Heart right ventricle (tissue), 16 donors: ENCODE results near the gene FKBP7. TPM values are rescaled to one million over a fixed set of nuclear protein-coding genes. Genes with fewer than 3 reads are reported as not detected.

Source experiments
- ATAC-seq, 8 donors: fragments of 200-7000 bp; cut with Tn5 transposase; one replicate each; pipeline ENCODE4 v1.9.1; 2020; ENCODE audit warnings: mild to moderate bottlenecking in 8 of 8, moderate library complexity in 8 of 8, moderate number of reproducible peaks in 1 of 8
- DNase-seq, 2 donors: peaks; one replicate each; pipeline ENCODE4 v3.0.0-alpha.2; 2020
- H3K27ac ChIP-seq, 10 donors: fragments of 200-600 bp; sonication (generic) in 2 of 10; one replicate each; pipeline versions ENCODE4 v1.5.0 to v1.8.0; 2020 to 2022; ENCODE audit warnings: mild to moderate bottlenecking in 3 of 10
- H3K27me3 ChIP-seq, 7 donors: fragments of 200-600 bp; one replicate each; pipeline ENCODE4 v1.8.0; 2021 to 2022; ENCODE audit warnings: mild to moderate bottlenecking in 2 of 7
- H3K36me3 ChIP-seq, 9 donors: fragments of 200-600 bp; sonication (generic) in 1 of 9; one replicate each; pipeline versions ENCODE4 v1.5.0 to v1.8.0; 2020 to 2022; ENCODE audit warnings: mild to moderate bottlenecking in 2 of 9
- H3K4me1 ChIP-seq, 9 donors: fragments of 200-600 bp; sonication (generic) in 1 of 9; one replicate each; pipeline versions ENCODE4 v1.5.0 to v1.8.0; 2020 to 2022; ENCODE audit warnings: mild to moderate bottlenecking in 4 of 9
- H3K4me3 ChIP-seq, 10 donors: fragments of 200-600 bp; sonication (generic) in 2 of 10; one replicate each; pipeline versions ENCODE4 v1.5.0 to v1.8.0; 2020 to 2022; ENCODE audit warnings: mild to moderate bottlenecking in 7 of 10, moderate library complexity in 2 of 10
- H3K9me3 ChIP-seq, 11 donors: fragments of 200-600 bp in 10 of 11; sonication (generic) in 2 of 11; one replicate each; pipeline versions ENCODE4 v1.5.0 to v1.8.0; 2013 to 2022; ENCODE audit warnings: mild to moderate bottlenecking in 2 of 11, control low read depth in 1 of 11, moderate library complexity in 1 of 11
- WGBS, 2 donors: extraction: QIAGEN DNeasy Blood & Tissue Kit; methylation state at CpG; one replicate each; pipeline ENCODE4 v1.1.7; 2013; ENCODE audit warnings: inconsistent platforms in 1 of 2; 5-methylcytosine and 5-hydroxymethylcytosine counted together
- intact Hi-C, 10 donors: fragments of 100-400 bp; cut with DNase I; formaldehyde crosslinking; loops; one replicate each; pipeline versions ENCODE4 v1.11.1 to v1.14.2; 2022
- polyA plus RNA-seq, 2 donors: library from polyadenylated mRNA; stranded (reverse); fragments of 200-250 nt; gene quantifications; one replicate each; pipeline ENCODE4 v1.2.3, GENCODE V29; 2013
- total RNA-seq, 10 donors: library from RNA; stranded (reverse); fragmentation: NEBNext Ultra II Directional in 3 of 10; extraction: Animal tissue kit (Norgen Biotek cat#: 25700) in 3 of 10; gene quantifications; one replicate each; pipeline versions ENCODE4 v1.2.1 to v1.2.4, GENCODE V29; 2021 to 2023
- TF ChIP-seq, protein P1 (sequence below), 9 donors: fragments of 200-600 bp; sonication (generic) in 2 of 9; IDR thresholded peaks; one replicate each; pipeline versions ENCODE4 v1.5.0 to v1.8.0; 2021 to 2022; ENCODE audit warnings: antibody characterized with exemption in 9 of 9, mild to moderate bottlenecking in 5 of 9, moderate library complexity in 1 of 9
- donor health status: Arrhythmogenic right ventricular cardiomyopathy.
- donor health status: ischemic (EF 13 %, LVEDD 7.1; RV severe dilation, severe dysfunction).
- donor health status: healthy with polysubstance abuse.
- donor health status: DM: no; HTN: yes; CAD: no.
- donor health status: DM: no; HTN: no; CAD: no.
- donor health status: ischemic (EF 25% LVEDD 6.9; RV normal size, moderate dysfunction).
- donor health status: ischemic (EF 25% LVEDD 5.7; RV mildly dilated, moderate dysfunction).
- donor health status: healthy.
- donor health status: DM: yes; HTN: yes; CAD: no.
- donor health status: Ischemic cardiomyopathy.
- donor health status: ischemic (EF 35%, LVEDD 5.7; RV mildly dilated, moderate dysfunction).
- donor health status: nonischemic (EF 11% LVEDD 7.7; RV severe dilation, severe dysfunction).
- donor health status: DM: yes; HTN: yes; CAD: no.
- donor health status: PGD.
- donor health status: ischemic (EF 29% LVEDD 5.4; RV normal size, mild dysfunction).
- donor health status: nonischemic (EF 23%, LVEDD 6.1; RV moderate dilation, normal function).

The FKBP7 gene
- total and polyA plus RNA-seq, 12 donors = 6.1 to 12.4 (median 9.2) TPM

DNA sequence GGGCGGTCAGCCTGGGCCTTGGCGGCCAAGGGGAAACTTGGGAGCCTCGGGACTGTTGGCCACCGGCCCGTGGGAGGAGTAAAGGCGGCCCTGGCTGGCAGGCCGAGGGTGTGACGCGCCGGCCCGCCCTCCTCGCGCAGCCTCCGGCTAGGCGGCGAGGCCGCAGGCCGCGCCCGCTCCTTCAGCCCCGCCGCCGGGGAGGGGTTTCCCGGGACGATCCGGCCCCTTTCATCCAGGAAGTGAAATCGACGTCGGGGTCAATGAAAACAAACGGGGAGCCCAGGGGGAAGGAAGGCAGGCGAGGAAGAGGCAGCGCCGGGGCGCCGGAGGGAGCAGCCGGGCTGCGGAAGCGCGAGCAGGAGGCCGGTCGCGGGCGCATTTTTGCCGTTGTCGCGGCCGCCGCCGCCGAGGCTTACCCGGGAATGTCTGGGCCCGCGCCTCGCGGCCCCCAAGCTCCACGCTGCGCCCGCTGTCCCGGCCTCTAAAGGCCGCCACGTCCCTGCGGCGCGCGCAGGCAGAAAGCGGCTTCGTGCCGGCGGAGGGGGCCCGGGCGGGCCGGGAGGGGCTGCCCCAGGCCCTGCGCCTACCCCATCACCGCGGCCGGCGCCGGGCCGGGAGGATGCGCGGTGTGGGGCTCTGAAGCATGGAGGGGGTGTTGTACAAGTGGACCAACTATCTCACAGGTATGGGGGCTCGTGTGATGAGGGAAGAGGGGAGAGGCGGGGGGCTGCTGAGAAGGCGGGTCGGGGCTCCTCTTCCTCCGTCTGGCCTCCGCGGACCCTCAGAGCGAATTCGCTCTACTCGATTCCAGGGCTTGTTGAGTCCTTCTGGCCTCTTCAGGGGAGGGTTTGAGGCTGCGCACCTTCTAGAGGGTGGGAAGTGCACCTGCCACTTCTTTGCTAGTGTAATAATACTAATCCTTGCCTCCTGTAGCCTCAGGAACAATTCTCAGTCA, 2.1 kb upstream of the FKBP7 start, which contains the start of gene PLEKHA3:
TSS of gene PLEKHA3 (plus strand) at position 231 of the 955 bp plus-strand sequence. CDS start at position 644, 413 bp downstream.
- peak; percentile 97 to 98 for DNase-seq
- Histone ChIP-seq H3K27ac (peak within 1 kb of the TSS; percentile 70 to 97 (median 93)), H3K4me1 (peaks cover 3 to 68% (median 62%) of the 10 kb centered on the region in 9 donors), H3K4me3 (peak within 1 kb of the TSS; percentile 49 to 92 (median 83)), H3K36me3 (no peaks in the 10 kb centered on the region), H3K9me3 (no peaks in the 10 kb centered on the region), H3K27me3 (no peaks in the 10 kb centered on the region)
- ATAC-seq = peak; percentile 92 to 95 (median 94)
- TF ChIP-seq, protein P1, sequence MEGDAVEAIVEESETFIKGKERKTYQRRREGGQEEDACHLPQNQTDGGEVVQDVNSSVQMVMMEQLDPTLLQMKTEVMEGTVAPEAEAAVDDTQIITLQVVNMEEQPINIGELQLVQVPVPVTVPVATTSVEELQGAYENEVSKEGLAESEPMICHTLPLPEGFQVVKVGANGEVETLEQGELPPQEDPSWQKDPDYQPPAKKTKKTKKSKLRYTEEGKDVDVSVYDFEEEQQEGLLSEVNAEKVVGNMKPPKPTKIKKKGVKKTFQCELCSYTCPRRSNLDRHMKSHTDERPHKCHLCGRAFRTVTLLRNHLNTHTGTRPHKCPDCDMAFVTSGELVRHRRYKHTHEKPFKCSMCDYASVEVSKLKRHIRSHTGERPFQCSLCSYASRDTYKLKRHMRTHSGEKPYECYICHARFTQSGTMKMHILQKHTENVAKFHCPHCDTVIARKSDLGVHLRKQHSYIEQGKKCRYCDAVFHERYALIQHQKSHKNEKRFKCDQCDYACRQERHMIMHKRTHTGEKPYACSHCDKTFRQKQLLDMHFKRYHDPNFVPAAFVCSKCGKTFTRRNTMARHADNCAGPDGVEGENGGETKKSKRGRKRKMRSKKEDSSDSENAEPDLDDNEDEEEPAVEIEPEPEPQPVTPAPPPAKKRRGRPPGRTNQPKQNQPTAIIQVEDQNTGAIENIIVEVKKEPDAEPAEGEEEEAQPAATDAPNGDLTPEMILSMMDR (IDR thresholded peaks at IDR 0.05) = no peak
- WGBS, 2 donors = 0 to 1% methylated on average over 60 to 89 of the region's 92 CpGs
- intact Hi-C loops = loop anchor here in 2 of 10 donors (2.0 to 5.0 kb wide), 2 partner anchors 42 kb away; no protein-coding TSS in a partner anchor

DNA sequence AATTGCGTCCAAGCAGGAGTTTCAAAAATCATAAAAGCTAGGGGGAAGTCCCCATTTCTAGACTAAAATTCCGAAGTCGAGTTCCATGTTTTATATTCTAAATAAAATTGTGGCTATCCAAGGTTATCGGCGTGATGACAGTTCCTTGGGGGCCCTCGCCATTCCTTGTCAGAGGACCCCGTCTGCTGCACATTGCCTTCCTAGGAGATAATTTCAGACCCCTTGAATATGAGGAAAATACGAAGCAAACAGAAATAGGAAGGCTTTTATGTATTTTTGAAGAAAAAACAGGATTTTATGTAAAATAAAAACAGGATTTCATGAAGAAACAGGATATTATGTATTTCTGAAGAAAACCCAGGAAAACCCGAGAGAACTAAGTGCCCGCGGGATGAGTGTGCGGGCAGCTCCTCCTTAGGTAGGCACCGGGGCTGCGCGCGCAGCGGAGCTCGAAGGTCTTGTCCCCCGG, 1.4 kb upstream of the FKBP7 start:
- Histone ChIP-seq H3K4me1 (peaks cover under 1 to 61% (median 57%) of the 10 kb centered on the region in 9 donors), H3K9me3 (no peaks in the 10 kb centered on the region), H3K36me3 (no peaks in the 10 kb centered on the region), H3K27ac (peak overlapping the region; percentile 55 to 97 (median 93)), H3K27me3 (no peaks in the 10 kb centered on the region), H3K4me3 (peak overlapping the region in 9 of 10 donors; percentile 75 to 92 (median 87))
- TF ChIP-seq, protein P1 (IDR thresholded peaks at IDR 0.05) = no peak
- ATAC-seq (no peak), DNase-seq (no peak)
- 21 to 24% methylated on average over 19 of the region's 19 CpGs for WGBS, 2 donors
- intact Hi-C loops = loop anchor here in 2 of 10 donors (2.0 to 5.0 kb wide), 3 partner anchors 29 to 43 kb away; partner anchors contain the start of genes PJVK (in 2 of the 2) and PRKRA (in 2 of the 2)

DNA sequence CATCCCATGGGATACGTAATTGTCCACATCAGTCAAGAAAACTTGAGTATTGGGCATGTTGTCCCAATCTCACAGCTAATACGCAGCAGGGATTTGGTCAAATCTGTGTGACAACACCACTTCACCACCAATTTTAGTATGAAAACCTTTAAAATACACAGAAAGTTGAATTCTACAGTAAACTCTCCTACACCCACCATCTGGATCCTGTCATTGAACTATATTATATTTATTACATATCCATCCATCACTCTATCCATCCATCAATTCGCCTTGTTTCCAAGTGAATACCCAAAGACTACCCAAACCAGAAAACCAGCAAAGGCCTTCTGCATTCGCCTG, 846 bp upstream of the FKBP7 start:
- H3K4me1 ChIP-seq = peaks cover 0 to 61% (median 52%) of the 10 kb centered on the region in 9 donors
- intact Hi-C loops = loop anchor here in 2 of 10 donors (2.0 kb wide), 1 partner anchor 28 kb away; the partner anchor contains the start of genes PJVK (in 2 of the 2) and PRKRA (in 2 of the 2)
- peak overlapping the region; percentile 81 to 97 (median 93) for H3K27ac ChIP-seq
- ATAC-seq = no peak
- no peaks in the 10 kb centered on the region for H3K36me3 ChIP-seq
- TF ChIP-seq, protein P1 (IDR thresholded peaks at IDR 0.05) = no peak
- 52 to 56% methylated on average over 4 of the region's 4 CpGs for WGBS, 2 donors
- H3K27me3 ChIP-seq = no peaks in the 10 kb centered on the region
- no peak for DNase-seq
- peak overlapping the region; percentile 18 to 92 (median 75) for H3K4me3 ChIP-seq
- no peaks in the 10 kb centered on the region for H3K9me3 ChIP-seq

DNA sequence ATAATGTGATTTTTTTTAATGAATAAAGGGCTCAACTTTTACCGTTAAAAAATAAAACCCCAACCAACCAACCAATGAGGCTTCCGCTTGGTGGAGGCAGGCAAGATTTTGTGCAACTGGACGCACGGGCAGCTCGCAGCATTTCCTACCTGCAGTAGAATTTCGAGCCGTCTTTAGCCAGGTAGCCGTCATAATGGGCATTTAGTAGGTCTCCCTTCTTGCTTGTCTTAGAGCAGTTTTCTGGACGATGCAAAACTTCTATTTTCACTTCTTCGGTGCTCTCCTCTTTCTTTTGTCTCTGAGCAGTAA, 316 bp downstream of the FKBP7 start:
- ATAC-seq (no peak), DNase-seq (no peak)
- peaks cover 0 to 54% (median 44%) of the 10 kb centered on the region in 9 donors for H3K4me1 ChIP-seq
- no peaks in the 10 kb centered on the region for H3K9me3 ChIP-seq
- peak overlapping the region; percentile 81 to 97 (median 93) for H3K27ac ChIP-seq
- no peaks in the 10 kb centered on the region for H3K27me3 ChIP-seq
- TF ChIP-seq, protein P1 (IDR thresholded peaks at IDR 0.05) = no peak
- 2% methylated on average over 10 of the region's 10 CpGs for WGBS, 2 donors
- intact Hi-C loops = loop anchor here in 3 of 10 donors (1.0 to 2.0 kb wide), 2 partner anchors 27 kb away; partner anchors contain the start of genes PJVK (in 3 of the 3) and PRKRA (in 3 of the 3)
- H3K36me3 ChIP-seq = no peaks in the 10 kb centered on the region
- H3K4me3 ChIP-seq = peak overlapping the region; percentile 18 to 92 (median 73)
